Hematopoietic multipotent progenitor cell (in vitro differentiated cells): ENCODE measurements around the gene NLGN1. TPM values are rescaled to one million over a fixed set of nuclear protein-coding genes. Genes with fewer than 3 reads are reported as not detected.
"Not testable (repeated sequence)": the region's sequence is repeated elsewhere in the genome, so short reads cannot be mapped to it uniquely, and the experiment has no call there.

ENCODE experiments used
- DNase-seq, 3 donors: peaks; one replicate each; pipeline ENCODE4 v3.0.0-alpha.2; 2011 to 2015; ENCODE audit warnings: low read depth in 2 of 3, low spot score in 2 of 3
- total RNA-seq: library from RNA; depleted of rRNA; stranded (reverse); fragments of >200 nt; gene quantifications from one replicate; pipeline ENCODE4 v1.2.3, GENCODE V29; 2012

Gene NLGN1
- 2.2 TPM for total RNA-seq

DNA sequence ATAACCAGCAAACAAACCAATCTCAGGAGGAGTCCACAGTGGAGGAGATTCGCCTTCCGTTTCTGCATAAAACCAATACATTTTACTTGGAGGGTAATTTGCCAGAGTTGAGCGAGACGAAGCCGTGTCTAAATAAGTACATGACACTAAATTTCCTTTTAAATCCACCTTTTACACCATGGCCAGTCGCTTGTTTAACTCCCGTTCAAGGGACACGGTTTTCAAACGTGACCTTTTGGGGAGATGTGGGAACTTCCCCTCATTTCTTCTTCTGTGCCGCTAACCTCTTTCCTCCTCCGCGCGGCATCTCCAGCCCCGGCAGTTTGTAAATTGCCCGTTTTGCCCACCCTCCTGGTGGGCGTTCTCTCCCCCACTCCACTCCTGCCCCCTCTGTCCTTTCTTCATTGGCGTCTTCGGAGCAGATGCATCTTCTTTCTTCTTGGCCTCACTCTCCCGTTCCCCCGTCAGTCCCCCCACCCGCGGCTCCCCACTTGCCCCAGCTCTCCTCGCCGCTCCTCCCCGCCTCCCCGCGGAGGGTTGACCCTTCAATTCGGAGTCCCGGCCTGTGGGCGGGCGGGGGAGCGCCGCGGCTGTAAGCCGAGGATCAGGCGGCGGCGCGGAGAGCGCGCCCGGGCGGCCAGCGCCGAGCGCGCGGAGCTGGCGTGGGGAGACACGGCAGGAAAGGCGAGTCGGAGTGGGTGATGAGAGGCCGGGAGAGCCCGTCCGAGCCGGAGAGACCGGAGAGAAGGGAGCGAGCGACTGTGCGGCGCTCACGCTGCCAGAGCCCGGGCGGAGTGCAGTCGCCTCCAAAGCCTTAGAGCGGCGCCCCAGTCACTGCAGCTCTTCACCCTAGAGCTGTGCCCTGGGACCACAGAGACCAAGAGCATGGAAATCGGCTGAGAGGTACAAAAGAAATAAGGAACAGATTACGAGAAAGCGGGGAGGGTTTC lies at the start of gene NLGN1:
Gene NLGN1 (plus strand): TSS at position 584 of the 950 bp plus-strand sequence.
- DNase-seq = peak in 2 of 3 donors; percentile 65 to 74

DNA sequence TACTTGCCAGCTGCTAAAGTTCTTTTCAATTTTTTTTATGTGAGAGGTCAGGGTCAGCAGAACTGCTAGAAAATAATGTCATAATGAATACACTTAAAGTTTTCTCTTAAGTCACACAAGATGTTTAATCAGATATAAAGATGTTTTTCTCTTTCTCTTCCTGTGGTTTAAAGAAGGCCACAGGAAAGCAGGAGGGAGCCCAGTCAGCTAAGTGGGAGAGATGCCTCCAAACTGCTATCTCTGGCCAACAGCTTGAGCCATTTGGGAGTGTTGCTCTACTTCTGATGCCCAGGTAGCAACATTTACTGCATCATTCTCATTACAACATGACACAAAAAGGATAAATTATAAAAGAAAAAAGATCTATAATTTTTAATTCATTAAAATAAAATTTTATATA lies 45.7 kb upstream of the NLGN1 start:
- no peak for DNase-seq

DNA sequence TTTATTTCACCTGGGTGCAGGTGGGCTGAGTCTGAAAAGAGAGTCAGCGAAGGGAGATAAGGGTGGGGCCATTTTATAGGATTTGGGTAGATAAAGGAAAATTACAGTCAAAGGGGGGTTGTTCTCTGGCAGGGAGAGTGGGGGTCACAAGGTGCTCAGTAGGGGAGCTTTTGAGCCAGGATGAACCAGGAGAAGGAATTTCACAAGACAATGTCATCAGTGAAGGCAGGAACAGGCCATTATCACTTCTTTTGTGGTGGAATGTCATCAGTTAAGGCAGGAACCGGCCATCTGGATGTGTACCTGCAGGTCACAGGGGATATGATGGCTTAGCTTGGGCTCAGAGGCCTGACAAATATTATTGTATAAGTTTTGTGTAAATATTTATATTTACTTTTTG lies 44.4 kb upstream of the NLGN1 start:
- DNase-seq = not testable (repeated sequence)

DNA sequence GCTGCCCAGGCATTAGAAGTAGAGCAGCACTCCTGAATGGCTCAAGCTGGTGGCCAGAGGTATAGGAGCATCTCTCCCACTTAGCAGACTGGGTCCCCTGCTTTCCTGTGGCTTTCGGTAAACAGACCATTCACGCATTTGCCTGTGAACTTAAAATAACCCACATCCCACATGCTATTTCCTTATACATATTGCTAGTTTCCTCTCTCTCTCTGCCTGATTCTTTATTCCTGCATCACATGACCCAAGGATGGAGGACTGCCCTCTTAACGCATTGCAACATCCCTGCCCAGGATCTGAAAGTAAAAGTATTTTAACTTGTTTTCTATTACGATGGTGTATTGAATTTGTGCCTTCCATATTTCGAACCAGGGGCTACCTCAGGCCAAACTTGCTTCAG lies 43.4 kb upstream of the NLGN1 start:
- no peak for DNase-seq

DNA sequence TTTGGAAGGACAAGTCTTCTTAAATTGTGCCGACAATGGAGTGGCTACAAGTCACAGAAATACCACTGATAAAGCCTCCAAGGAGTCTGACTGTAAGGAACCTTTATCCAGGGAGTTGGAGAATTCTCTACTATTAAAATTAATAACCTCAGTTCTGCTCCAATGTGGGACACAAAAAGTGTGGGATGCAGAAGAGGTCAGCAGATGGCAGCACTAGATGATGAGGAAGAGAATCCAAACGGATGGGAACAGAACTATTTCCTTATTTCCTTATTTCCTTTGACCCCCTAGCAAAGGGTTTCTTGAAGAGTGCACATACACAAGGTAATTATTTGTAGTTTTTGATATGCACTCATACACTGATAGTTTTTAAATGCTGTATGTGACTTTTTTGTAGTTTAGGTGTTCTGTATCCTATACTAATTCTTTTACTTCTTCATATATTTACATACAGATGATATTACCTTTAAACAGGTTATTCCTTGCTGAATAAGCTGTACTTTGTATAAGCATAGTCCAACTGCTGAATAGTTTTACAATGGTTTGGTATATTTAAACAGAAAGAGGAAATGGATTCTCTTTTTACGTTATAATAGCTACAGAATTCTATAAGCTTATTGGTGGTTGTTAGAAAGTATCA lies 25.6 kb upstream of the NLGN1 start:
- peak in 1 of 3 donors; percentile 38 for DNase-seq

DNA sequence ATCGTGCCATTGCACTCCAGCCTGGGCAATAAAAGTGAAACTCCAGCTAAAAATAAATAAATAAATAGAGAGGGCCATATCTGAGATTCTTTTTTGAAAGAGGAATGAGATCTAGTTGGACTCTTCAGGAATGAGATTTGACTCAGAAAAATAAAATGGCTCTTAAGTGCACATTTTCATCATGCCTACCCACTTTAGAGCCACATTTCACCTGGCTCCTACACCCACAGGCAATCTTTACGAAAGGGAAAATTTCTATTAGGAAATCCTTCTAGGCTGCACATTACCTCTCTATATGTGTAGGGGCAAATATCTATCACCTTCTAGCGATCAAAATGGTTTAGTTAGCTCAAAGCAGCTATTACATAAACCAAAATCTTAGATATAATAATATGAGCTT lies 16.9 kb upstream of the NLGN1 start:
- DNase-seq = no peak

DNA sequence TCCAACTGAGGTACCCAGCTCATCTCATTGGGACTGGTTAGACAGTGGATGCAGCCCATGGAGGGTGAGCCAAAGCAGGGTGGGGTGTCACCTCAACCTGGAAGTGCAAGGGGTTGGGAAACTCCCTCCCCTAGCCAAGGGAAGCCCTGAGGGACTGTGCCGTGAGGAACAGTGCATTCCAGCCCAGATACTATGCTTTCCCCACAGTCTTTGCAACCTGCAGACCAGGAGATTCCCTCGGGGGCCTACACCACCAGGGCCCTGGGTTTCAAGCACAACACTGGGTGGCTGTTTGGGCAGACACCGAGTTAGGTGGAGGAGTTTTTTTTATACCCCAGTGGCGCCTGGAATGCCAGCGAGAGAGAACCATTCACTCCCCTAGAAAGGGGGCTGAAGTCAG lies 15.6 kb upstream of the NLGN1 start:
- not testable (repeated sequence) for DNase-seq

DNA sequence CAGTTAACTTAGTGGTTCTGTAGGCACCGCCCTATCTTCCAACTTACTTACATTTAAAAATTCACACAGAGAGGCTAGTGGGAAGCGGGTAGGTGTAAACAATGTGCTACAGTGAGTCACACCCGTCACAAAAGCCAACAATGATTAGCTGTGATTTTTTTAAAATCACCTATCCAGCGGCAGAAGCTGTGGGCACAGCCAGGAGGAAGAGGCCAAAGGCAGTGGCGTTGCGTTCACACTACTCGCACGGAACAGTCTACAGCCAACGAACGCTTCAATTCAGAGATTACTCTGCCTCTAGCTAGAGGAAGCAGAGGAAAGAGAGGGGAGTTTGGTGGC lies 2.5 kb upstream of the NLGN1 start:
- no peak for DNase-seq

DNA sequence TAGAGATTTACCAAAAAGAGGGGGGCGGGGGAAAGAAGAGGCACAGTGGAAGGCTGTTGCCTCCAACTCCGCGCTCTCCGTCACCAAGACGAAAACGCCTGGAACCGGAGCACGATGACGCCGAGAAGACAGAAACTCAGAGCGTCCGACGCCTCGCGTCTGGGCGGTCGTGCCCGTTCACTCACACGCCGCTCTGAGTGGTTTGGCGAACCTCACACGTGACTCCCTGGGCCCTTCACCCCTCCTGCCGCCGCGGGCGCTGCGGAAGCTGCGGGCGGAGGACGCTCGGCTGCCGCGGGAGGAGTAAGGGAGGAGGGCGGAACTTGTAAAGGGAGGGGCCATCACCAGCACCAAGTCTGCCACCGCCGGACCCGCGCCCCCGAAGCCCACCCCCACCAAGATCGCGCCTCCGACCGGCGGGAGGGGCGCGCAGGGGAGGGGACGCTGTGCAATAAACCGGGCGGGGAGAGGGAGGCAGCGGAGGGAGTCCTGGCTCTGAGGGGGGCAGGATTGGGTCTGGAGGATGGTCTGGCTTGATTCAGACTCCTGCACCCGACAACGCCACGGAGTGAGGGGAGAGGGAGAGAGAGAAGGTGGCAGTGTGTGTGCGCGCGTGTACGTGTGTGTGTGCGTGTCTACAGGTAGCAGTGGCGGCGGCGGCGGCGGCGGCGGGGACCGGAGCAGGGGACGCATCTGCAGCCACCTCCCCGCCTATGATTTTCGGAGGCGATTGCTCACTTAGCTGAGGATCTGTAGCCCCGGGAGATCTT lies 1.9 kb upstream of the NLGN1 start:
- peak in 2 of 3 donors; percentile 88 to 91 for DNase-seq

DNA sequence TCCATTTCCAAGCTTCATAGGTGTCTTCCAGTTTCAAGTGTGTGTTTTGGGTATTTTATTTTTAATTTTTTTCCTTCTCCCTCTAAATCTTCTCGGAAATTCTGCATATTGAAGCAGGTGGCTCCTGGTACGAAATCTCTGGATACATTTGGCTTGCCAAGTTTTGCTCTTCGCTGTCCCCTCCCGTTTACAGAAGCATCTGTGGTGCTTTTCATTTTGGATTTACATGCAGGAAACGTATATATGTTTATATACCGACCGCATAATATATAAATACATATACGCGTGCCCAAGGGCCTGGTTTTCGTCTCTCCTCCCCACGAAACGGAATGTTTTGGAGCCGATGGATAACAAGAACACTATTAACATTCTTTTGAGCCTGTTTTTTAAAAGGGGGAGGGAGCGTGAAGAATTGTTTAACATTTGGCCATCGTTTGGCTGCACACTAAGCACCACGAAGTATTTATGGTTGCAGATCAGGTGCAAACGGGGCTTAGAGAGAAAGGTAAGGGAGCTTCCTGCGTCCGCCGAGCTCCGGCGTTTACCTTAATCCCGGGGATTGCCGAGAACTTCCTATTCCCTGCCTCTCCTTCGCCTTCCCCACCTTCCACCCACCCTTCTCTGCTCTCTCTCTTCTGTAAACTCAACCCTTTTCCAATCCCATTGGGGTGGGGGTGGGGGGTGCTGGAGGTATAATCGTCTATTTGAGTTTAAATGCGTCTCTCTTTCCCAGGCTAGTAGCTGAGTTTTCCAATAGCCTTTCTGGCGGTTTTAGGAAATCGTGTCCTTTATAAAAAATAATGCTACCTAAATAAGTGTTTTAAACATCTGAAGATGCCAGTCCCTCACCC lies 1.1 kb upstream of the NLGN1 start:
- DNase-seq = no peak

DNA sequence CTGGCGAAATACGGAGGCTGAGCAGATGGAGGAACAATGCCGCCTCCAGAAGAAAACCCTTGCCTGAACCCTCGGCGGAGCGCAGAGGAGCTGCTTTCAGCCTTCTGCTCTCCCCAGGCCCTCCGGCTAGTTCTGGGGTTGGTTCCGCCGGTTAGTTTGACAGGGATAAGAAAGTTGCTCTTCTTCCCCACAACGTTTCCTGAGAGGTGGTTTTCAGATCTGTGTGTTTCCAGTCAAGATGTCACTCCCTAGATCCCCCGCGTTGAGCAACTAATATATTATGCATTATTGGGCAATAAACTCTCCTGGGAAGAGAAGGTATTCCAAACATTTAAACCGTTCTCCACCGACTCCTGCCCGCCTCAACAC lies 551 bp downstream of the NLGN1 start:
- no peak for DNase-seq

DNA sequence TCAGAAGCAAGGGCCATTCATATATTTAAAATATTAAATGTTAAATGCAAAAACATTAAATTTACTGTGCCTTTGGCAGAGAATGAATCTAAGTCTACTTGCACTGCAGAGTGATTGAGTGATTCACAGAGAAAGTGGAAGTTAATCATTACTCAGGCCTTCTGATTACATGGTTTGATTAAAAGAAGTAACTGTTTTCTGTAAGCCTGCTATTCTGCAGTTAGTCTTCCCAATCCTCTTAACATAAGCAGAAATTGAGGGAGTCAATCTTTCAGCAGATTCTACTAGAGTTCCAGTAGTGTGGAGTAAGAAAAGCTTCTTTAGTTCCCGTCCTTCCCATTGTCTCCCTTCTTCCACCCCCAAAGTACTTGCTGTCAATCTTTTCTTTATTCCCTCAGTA lies 1.5 kb downstream of the NLGN1 start:
- DNase-seq = no peak

DNA sequence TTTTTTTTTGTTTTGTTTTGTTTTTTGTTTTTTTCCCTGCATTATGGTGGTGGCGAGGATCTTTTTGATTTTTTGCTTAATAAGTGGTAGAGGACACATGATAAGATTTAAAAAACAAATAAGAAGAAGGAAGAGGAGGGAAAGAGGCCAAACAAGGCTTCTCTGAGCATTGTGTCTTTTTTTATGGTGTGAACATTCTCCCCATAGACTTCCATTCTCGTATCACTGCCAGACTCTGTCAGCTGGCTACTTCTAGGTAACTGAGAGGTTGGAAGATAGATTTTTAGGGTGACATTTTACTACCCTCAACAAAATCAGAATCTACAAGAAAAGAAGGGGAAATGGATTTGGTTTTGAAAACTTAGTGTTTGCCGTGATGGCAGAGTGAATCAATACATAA lies 3.8 kb downstream of the NLGN1 start:
- no peak for DNase-seq

DNA sequence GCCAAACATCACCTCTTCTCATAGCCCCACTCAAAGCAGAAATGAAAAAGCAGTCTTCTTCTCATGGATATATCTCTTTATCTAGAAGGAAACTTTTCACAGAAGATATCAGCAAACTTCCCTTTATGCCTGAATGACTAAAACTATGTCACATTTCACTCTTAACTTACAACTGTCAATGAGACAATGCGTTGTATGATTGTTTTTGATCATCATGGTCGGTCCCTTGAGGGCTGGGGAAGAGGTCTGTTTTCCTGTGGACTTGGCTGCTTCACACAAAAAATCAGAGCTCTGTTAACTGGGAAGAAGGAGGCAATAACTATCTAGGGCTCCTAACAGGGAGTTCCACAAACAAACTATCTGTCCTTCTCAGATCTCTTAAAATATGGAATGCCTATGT lies 5.1 kb downstream of the NLGN1 start:
- DNase-seq = no peak

DNA sequence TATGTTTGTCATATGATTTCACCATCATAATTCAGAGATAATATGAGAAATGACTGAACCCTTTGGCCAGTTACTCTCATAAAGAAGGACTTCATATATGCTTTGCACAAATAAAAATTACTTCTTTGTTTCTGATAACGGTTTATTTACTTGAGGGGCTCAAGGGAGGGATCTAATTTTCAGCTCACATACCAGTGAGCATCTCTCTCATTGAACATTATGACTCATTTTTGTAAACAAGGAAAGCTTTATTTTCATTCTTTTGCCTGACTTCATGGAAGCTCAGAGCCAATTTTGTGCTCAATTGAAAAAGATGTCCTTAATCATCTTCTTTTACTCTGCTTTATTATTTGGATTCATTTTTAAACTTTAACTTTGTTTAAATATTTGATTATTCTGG lies 5.8 kb downstream of the NLGN1 start:
- DNase-seq = no peak

DNA sequence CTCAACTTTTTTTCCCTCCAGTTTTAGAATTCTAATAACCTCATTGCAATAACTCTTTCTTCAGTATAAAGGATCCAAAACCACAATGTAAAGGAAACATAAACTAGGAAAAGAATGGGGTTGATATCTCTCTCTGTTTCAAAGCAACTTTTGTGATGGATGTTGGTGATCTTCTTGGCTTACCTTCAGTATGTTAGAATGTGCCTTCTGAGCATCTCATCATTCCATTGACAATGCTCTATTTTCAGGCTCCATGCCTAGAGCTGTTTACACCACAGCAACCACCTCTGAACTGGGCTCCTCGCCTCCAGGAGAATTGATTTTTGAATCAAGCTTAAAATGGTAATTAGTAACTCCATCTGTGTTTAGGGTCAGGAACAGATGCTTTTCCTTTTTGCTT lies 6.6 kb downstream of the NLGN1 start:
- no peak for DNase-seq

DNA sequence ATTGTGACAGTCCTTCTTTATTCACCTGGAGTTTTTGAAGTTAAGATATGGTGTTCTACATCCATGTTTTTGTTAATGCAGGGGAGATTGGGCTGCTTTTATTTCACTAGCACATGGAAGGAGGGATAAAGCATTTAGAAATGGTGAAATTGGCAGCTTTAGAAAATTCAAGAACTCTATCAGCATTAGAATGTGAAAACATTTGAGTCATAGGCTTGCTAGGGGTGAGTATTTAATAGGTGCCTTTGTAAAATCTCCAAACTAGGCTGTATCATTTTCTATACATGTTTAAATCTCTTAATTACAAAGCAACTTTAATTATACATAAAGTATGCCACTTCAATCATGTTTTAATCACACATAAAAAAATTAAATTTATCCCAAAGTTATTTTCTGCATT lies 12.9 kb downstream of the NLGN1 start:
- no peak for DNase-seq

DNA sequence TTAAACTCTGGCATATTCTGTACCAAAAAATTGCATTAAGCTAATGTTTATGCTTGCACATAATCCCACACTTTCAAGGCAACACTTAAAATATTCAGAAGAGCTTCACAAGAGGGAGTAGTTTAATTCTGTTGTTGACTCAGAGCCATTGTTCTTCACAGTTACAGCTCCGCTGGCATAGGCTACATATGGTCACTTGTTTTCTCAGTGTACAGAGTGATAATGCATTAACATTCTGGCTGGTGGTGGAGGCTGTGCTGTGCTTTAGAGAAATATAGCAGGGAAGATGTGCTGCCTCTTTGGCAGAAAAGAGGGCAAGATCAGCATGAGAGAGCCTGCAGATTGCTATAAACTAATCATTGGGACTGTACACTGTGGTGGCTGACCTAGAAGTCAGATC lies 13.3 kb downstream of the NLGN1 start:
- no peak for DNase-seq

DNA sequence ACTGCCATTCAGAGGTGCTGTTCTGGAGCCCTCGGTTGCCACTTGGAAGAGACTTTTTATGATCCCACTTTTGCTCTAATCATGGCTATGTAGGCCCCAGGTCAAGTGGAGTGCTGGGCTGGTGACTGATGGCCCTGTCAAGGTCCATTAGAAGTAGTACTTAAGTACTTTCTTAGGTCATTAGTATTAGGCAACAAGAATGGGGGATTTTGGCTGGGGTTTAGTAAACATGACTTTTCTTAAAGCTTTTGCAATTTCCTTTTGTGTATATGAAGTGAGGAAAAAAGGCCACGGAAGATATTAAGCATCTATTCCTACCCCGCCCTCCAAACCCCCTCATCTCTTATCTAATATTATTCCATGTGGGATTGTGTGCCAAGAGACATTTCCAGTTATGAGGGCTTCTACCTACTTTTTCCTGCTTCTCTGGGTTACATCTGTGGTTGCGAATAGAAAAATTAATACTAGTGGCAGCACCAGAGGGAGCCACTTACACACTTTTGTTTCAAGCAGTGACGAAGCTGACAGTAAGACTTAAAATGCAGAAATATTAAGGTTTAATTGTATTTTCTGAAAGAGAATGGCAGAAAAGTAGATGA lies 13.9 kb downstream of the NLGN1 start:
- DNase-seq = peak in 2 of 3 donors; percentile 24 to 59

DNA sequence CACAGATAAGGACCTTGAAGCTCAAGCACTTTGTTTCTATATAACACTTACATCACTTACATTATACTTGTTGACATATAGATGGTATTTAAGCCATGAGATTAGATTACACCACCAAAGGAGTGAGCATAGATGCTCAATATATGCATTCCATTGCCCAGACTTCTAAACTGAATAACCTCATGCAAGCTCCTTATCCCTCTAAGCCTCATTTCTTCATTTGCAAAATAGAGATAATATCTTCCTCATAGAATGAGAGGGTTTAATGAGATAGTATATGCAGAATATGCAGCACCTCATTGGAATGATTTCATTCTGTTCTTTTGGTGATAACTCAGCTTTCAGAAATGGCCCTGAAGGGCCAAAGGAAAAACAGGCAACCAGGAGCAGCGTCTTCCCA lies 18.5 kb downstream of the NLGN1 start:
- no peak for DNase-seq
